SU-DHL-6 (cell line): ENCODE data around the gene ARHGEF11.

Experiments
- H2AFZ ChIP-seq: fragments of 200-600 bp; sonication (generic); 2 replicates; pipeline ENCODE4 v1.6.1; 2014; ENCODE audit warnings: low read depth, mild to moderate bottlenecking, moderate library complexity, mixed read lengths, antibody characterized with exemption, low read length; ENCODE audit not compliant: severe bottlenecking
- H3F3A ChIP-seq: fragments of 200-600 bp; shearing (Covaris generic); 2 replicates; pipeline ENCODE4 v1.6.0; 2016; ENCODE audit warnings: antibody characterized with exemption, mild to moderate bottlenecking; ENCODE audit not compliant: insufficient read depth
- H3K27ac ChIP-seq: fragments of 200-600 bp; sonication (generic); 2 replicates; pipeline ENCODE4 v1.5.1; 2016; ENCODE audit warnings: low read depth, mild to moderate bottlenecking, low read length, moderate library complexity, mixed read lengths
- H3K27me3 ChIP-seq: fragments of 200-600 bp; sonication (generic), shearing (Covaris generic); 2 replicates; pipeline ENCODE4 v1.6.0; 2014; ENCODE audit warnings: mild to moderate bottlenecking, low read length
- H3K36me3 ChIP-seq: fragments of 200-600 bp; sonication (generic); 2 replicates; pipeline ENCODE4 v1.6.1; 2014; ENCODE audit warnings: mild to moderate bottlenecking, low read length, mixed read lengths
- H3K4me2 ChIP-seq: fragments of 300-600, 200-600 bp; shearing (Covaris generic), sonication (generic); 2 replicates; pipeline ENCODE4 v1.6.0; 2014; ENCODE audit warnings: low read length, low read depth, mild to moderate bottlenecking; ENCODE audit not compliant: poor library complexity, severe bottlenecking
- H3K4me3 ChIP-seq: fragments of 200-600 bp; sonication (generic); 2 replicates; pipeline ENCODE4 v1.5.1; 2014; ENCODE audit warnings: antibody characterized with exemption, low read length, mild to moderate bottlenecking, mixed read lengths; ENCODE audit not compliant: insufficient read depth, poor library complexity, severe bottlenecking
- H3K79me2 ChIP-seq: fragments of 200-600 bp; sonication (generic); 2 replicates; pipeline ENCODE4 v1.6.1; 2014; ENCODE audit warnings: mild to moderate bottlenecking, low read length, moderate library complexity; ENCODE audit not compliant: insufficient read depth
- H3K9ac ChIP-seq: fragments of 200-600 bp; sonication (generic); 2 replicates; pipeline ENCODE4 v1.7.0; 2014; ENCODE audit warnings: mild to moderate bottlenecking, low read length
- H3K9me2 ChIP-seq: fragments of 200-600 bp; sonication (generic); replicated peaks from 2 replicates; pipeline ENCODE4 v1.6.1; 2014; ENCODE audit warnings: low read length; ENCODE audit not compliant: insufficient read depth
- H3K9me3 ChIP-seq: fragments of 200-600 bp; sonication (generic); 2 replicates; pipeline ENCODE4 v1.6.1; 2014; ENCODE audit warnings: low read length, mixed read lengths; ENCODE audit not compliant: insufficient read depth
- H4K20me1 ChIP-seq: fragments of 200-600 bp; sonication (generic); 2 replicates; pipeline ENCODE4 v1.6.1; 2014; ENCODE audit warnings: low read depth, mild to moderate bottlenecking, antibody characterized with exemption, low read length, moderate library complexity, mixed read lengths
- EZH2phosphoT487 ChIP-seq: fragments of 200-600 bp; sonication (generic), shearing (Covaris generic); conservative IDR thresholded peaks from 2 replicates; pipeline ENCODE4 v1.6.1; 2018; ENCODE audit warnings: mild to moderate bottlenecking, antibody characterized with exemption, low read length, moderate library complexity, mixed read lengths
- TF ChIP-seq, protein P1 (sequence below): fragments of 200-600 bp; sonication (generic); IDR thresholded peaks from one replicate; pipeline ENCODE4 v1.5.1; 2017; ENCODE audit warnings: antibody characterized with exemption, mild to moderate bottlenecking, low read length, moderate library complexity; ENCODE audit not compliant: insufficient read depth, poor library complexity, severe bottlenecking

ARHGEF11 gene

GRCh38 chr1:157019457-157019856, 26.1 kb downstream of the ARHGEF11 start:
- Histone ChIP-seq H3K9me2 (no peaks in the 10 kb centered on the region), H3K9ac (no peak overlapping the region), H3K4me3 (no peak overlapping the region), H3K36me3 (no peaks in the 10 kb centered on the region), H3K27me3 (no peaks in the 10 kb centered on the region), H3K9me3 (0 out of 2 replicates have a peak, but pooled peaks cover 9% of the 10 kb centered on the region), H2AFZ (no peak overlapping the region), H3K27ac (no peak overlapping the region), H3K4me2 (no peak overlapping the region), H3K79me2 (no peaks in the 10 kb centered on the region), H4K20me1 (no peaks in the 10 kb centered on the region), H3F3A (no peaks in the 10 kb centered on the region)
- TF ChIP-seq, protein P1, sequence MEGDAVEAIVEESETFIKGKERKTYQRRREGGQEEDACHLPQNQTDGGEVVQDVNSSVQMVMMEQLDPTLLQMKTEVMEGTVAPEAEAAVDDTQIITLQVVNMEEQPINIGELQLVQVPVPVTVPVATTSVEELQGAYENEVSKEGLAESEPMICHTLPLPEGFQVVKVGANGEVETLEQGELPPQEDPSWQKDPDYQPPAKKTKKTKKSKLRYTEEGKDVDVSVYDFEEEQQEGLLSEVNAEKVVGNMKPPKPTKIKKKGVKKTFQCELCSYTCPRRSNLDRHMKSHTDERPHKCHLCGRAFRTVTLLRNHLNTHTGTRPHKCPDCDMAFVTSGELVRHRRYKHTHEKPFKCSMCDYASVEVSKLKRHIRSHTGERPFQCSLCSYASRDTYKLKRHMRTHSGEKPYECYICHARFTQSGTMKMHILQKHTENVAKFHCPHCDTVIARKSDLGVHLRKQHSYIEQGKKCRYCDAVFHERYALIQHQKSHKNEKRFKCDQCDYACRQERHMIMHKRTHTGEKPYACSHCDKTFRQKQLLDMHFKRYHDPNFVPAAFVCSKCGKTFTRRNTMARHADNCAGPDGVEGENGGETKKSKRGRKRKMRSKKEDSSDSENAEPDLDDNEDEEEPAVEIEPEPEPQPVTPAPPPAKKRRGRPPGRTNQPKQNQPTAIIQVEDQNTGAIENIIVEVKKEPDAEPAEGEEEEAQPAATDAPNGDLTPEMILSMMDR: no peak
- no peak for TF ChIP-seq EZH2phosphoT487

DNA sequence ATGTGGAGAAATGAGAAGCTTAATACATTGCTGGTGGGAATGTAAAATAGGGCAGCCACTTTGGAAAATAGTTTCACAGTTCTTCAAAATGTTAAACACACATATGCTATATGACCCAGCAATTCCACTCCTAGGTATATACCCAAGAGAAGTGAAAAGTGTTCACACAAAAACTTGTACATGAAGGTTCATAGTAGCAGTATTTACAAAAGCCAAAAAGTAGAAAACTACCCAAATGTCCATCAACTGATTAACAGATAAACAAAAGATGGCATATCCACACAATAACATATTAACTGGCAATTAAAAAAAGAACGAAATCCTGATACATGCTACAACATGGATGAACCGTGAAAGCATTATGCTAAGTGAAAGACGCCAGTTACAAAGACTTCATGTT, 33.7 kb downstream of the ARHGEF11 start:
- Histone ChIP-seq H3F3A (no peaks in the 10 kb centered on the region), H3K4me3 (no peak overlapping the region), H3K4me2 (no peak overlapping the region), H2AFZ (no peak overlapping the region), H3K9ac (no peak overlapping the region), H3K79me2 (no peaks in the 10 kb centered on the region), H4K20me1 (no peaks in the 10 kb centered on the region), H3K27ac (no peak overlapping the region), H3K9me3 (no peaks in the 10 kb centered on the region), H3K9me2 (no peaks in the 10 kb centered on the region), H3K36me3 (no peaks in the 10 kb centered on the region), H3K27me3 (no peaks in the 10 kb centered on the region)
- TF ChIP-seq, protein P1: no peak
- no peak for TF ChIP-seq EZH2phosphoT487

- no peak for TF ChIP-seq EZH2phosphoT487
- TF ChIP-seq, protein P1: no peak
- H4K20me1 ChIP-seq: no peaks in the 10 kb centered on the region
- H3K4me3 ChIP-seq: no peak overlapping the region
- H2AFZ ChIP-seq: no peak overlapping the region
- no peaks in the 10 kb centered on the region for H3K79me2 ChIP-seq
- H3K9me2 ChIP-seq: no peaks in the 10 kb centered on the region
- H3K27me3 ChIP-seq: no peaks in the 10 kb centered on the region
- H3K4me2 ChIP-seq: no peak overlapping the region
- no peak overlapping the region for H3K9ac ChIP-seq
- H3K36me3 ChIP-seq: no peaks in the 10 kb centered on the region
- H3K27ac ChIP-seq: no peak overlapping the region
- no peaks in the 10 kb centered on the region for H3K9me3 ChIP-seq
- no peaks in the 10 kb centered on the region for H3F3A ChIP-seq
Observed at GRCh38 chr1:157008502-157008901, 37.0 kb downstream of the ARHGEF11 start.

DNA sequence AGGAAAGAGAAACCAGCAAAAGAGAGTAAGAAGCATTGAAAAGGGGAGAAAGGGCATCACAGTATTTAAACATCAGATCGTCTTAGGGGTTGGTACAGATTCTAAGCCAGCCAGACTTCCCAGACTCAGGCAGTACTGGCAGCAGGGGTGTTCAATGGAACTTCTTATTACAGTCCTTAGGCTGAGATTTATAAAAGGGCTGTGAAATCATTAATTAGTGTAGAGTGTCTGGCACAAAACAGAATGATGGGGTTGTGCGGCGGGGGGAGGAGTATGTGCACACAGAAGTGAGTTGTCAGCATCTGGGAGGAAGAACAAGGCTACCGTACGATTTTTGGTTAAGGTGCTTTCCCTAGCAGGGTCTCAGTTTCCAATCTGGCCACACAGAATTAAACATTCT, 38.2 kb downstream of the ARHGEF11 start:
- Histone ChIP-seq H3K27ac (no peak overlapping the region), H3K4me3 (no peak overlapping the region), H4K20me1 (no peaks in the 10 kb centered on the region), H3K27me3 (no peaks in the 10 kb centered on the region), H3K9ac (no peak overlapping the region), H3K36me3 (no peaks in the 10 kb centered on the region), H3K4me2 (no peak overlapping the region), H3F3A (no peaks in the 10 kb centered on the region), H3K9me2 (no peaks in the 10 kb centered on the region), H3K79me2 (no peaks in the 10 kb centered on the region), H2AFZ (no peak overlapping the region), H3K9me3 (no peaks in the 10 kb centered on the region)
- TF ChIP-seq EZH2phosphoT487: no peak
